ENCODE measurements around the gene CDYL. TPM values are rescaled to one million over a fixed set of nuclear protein-coding genes. Genes with fewer than 3 reads are reported as not detected.

Gene CDYL
- total RNA-seq, 1 donor from 2014 or later = 104 TPM

GRCh38 chr6:4743062-4743461, 33.1 kb upstream of the CDYL start:
- H3K27ac Mint-ChIP-seq = no peak overlapping the region
- H3K4me1 Mint-ChIP-seq = peaks cover 8% of the 10 kb centered on the region
- no peaks in the 10 kb centered on the region for H3K36me3 Mint-ChIP-seq
- H3K27me3 Mint-ChIP-seq (ENCODE audit: low read depth) = no peaks in the 10 kb centered on the region
- no peak for DNase-seq (ENCODE audit: low spot score in 2 of 2, unreplicated experiment in 2 of 2)
- no peak overlapping the region for H3K4me3 Mint-ChIP-seq
- TF ChIP-seq CTCF (IDR thresholded peaks at IDR 0.05; ENCODE audit: unreplicated experiment) = no peak
- no peaks in the 10 kb centered on the region for H3K9me3 Mint-ChIP-seq

- DNase-seq (ENCODE audit: low spot score in 2 of 2, unreplicated experiment in 2 of 2) = no peak
- no peak for TF ChIP-seq CTCF (IDR thresholded peaks at IDR 0.05; ENCODE audit: unreplicated experiment)
- Mint-ChIP-seq H3K9me3 (no peaks in the 10 kb centered on the region), H3K4me1 (peaks cover 8% of the 10 kb centered on the region), H3K27me3 (ENCODE audit: low read depth) (no peaks in the 10 kb centered on the region), H3K27ac (no peak overlapping the region), H3K36me3 (no peaks in the 10 kb centered on the region), H3K4me3 (no peak overlapping the region)
Observed at GRCh38 chr6:4743926-4744325, 32.3 kb upstream of the CDYL start.

- H3K9me3 Mint-ChIP-seq = no peaks in the 10 kb centered on the region
Observed at GRCh38 chr6:4747588-4747987, 28.6 kb upstream of the CDYL start.

GRCh38 chr6:4751823-4752464, 24.3 kb upstream of the CDYL start:
- Mint-ChIP-seq H3K27me3 (ENCODE audit: low read depth) (no peaks in the 10 kb centered on the region), H3K9me3 (peaks cover 8% of the 10 kb centered on the region), H3K4me3 (no peak overlapping the region), H3K36me3 (no peaks in the 10 kb centered on the region), H3K4me1 (no peaks in the 10 kb centered on the region), H3K27ac (no peak overlapping the region)
- no peak for TF ChIP-seq CTCF (IDR thresholded peaks at IDR 0.05; ENCODE audit: unreplicated experiment)
- no peak for DNase-seq (ENCODE audit: low spot score in 2 of 2, unreplicated experiment in 2 of 2)

More at GRCh38 chr6:4747588-4747987, 28.6 kb upstream of the CDYL start:
- TF ChIP-seq CTCF (IDR thresholded peaks at IDR 0.05; ENCODE audit: unreplicated experiment) = no peak
- Mint-ChIP-seq H3K36me3 (no peaks in the 10 kb centered on the region), H3K4me3 (no peak overlapping the region), H3K27ac (no peak overlapping the region), H3K4me1 (peaks cover 8% of the 10 kb centered on the region), H3K27me3 (ENCODE audit: low read depth) (no peaks in the 10 kb centered on the region)
- DNase-seq (ENCODE audit: low spot score in 2 of 2, unreplicated experiment in 2 of 2) = no peak

GRCh38 chr6:4756247-4756646, 20.0 kb upstream of the CDYL start:
- TF ChIP-seq CTCF (IDR thresholded peaks at IDR 0.05; ENCODE audit: unreplicated experiment) = no peak
- no peaks in the 10 kb centered on the region for H3K27me3 Mint-ChIP-seq (ENCODE audit: low read depth)
- H3K36me3 Mint-ChIP-seq = no peaks in the 10 kb centered on the region
- H3K4me1 Mint-ChIP-seq = no peaks in the 10 kb centered on the region
- no peak overlapping the region for H3K27ac Mint-ChIP-seq
- DNase-seq (ENCODE audit: low spot score in 2 of 2, unreplicated experiment in 2 of 2) = no peak
- no peak overlapping the region for H3K4me3 Mint-ChIP-seq
- peaks cover 17% of the 10 kb centered on the region for H3K9me3 Mint-ChIP-seq

GRCh38 chr6:4759997-4760396, 16.2 kb upstream of the CDYL start:
- Mint-ChIP-seq H3K36me3 (peaks cover 11% of the 10 kb centered on the region), H3K9me3 (peaks cover 37% of the 10 kb centered on the region), H3K27me3 (ENCODE audit: low read depth) (no peaks in the 10 kb centered on the region), H3K4me1 (no peaks in the 10 kb centered on the region), H3K4me3 (no peak overlapping the region), H3K27ac (no peak overlapping the region)
- TF ChIP-seq CTCF (IDR thresholded peaks at IDR 0.05; ENCODE audit: unreplicated experiment) = no peak
- no peak for DNase-seq (ENCODE audit: low spot score in 2 of 2, unreplicated experiment in 2 of 2)
